SK-N-MC (cell line): Measurements from ENCODE around the gene FOXI2.

Experiments used
- DNase-seq: peaks from one replicate; pipeline ENCODE4 v3.0.0-alpha.2; 2011; ENCODE audit warnings: low read depth, low spot score
- H3K27ac ChIP-seq: fragments of 200-600 bp; sonication (generic); 2 replicates; pipeline ENCODE4 v1.5.1; 2016; ENCODE audit warnings: mixed run types
- H3K36me3 ChIP-seq: fragments of 200-600 bp; sonication (generic); 2 replicates; pipeline ENCODE4 v1.6.1; 2017; ENCODE audit warnings: antibody characterized with exemption, low read length, mixed read lengths; ENCODE audit not compliant: insufficient read depth
- H3K4me3 ChIP-seq: fragments of 200-600 bp; sonication (generic); 2 replicates; pipeline ENCODE4 v1.5.1; 2016
- H3K9ac ChIP-seq: fragments of 200-600 bp; sonication (generic); 2 replicates; pipeline ENCODE4 v1.8.0; 2017; ENCODE audit warnings: mixed run types, mixed read lengths; ENCODE audit not compliant: insufficient read length
- H3K9me3 ChIP-seq: fragments of 200-600 bp; sonication (generic); 2 replicates; pipeline ENCODE4 v1.6.1; 2017; ENCODE audit warnings: low read depth, mild to moderate bottlenecking, antibody characterized with exemption, low read length, moderate library complexity, mixed read lengths
- EZH2 ChIP-seq: fragments of 200-600 bp; sonication (generic); IDR thresholded peaks from one replicate; pipeline ENCODE4 v1.6.1; 2017; ENCODE audit warnings: antibody characterized with exemption
- FOXP2 ChIP-seq: optimal IDR thresholded peaks from 2 replicates; pipeline ENCODE3; 2011; ENCODE audit warnings: mild to moderate bottlenecking, moderate library complexity; ENCODE audit not compliant: insufficient read depth; ENCODE audit errors: extremely low read length, control extremely low read depth
- POLR2AphosphoS5 ChIP-seq: IDR thresholded peaks from 2 replicates; pipeline ENCODE4 v1.6.1; 2012; ENCODE audit warnings: mild to moderate bottlenecking, low read depth, low read length, borderline replicate concordance

FOXI2 gene

GRCh38 chr10:127759276-127759675, 22.3 kb downstream of the FOXI2 start:
- H3K9ac ChIP-seq: no peak overlapping the region
- H3K36me3 ChIP-seq: no peaks in the 10 kb centered on the region
- H3K27ac ChIP-seq: no peak overlapping the region
- H3K9me3 ChIP-seq: no peaks in the 10 kb centered on the region
- no peak for DNase-seq
- H3K4me3 ChIP-seq: no peak overlapping the region
- TF ChIP-seq FOXP2 (no peak), EZH2 (no peak), POLR2AphosphoS5 (no peak)

- no peak for DNase-seq
- no peak overlapping the region for H3K27ac ChIP-seq
- H3K9ac ChIP-seq: no peak overlapping the region
- no peak for TF ChIP-seq FOXP2
- no peak for TF ChIP-seq POLR2AphosphoS5
- TF ChIP-seq EZH2: no peak
- H3K9me3 ChIP-seq: no peaks in the 10 kb centered on the region
- no peak overlapping the region for H3K4me3 ChIP-seq
- H3K36me3 ChIP-seq: no peaks in the 10 kb centered on the region
These were observed 25.9 kb downstream of the FOXI2 start for GRCh38 chr10:127762925-127763324.

- H3K9me3 ChIP-seq: no peaks in the 10 kb centered on the region
- H3K36me3 ChIP-seq: no peaks in the 10 kb centered on the region
- no peak for TF ChIP-seq POLR2AphosphoS5
- TF ChIP-seq EZH2: no peak
- TF ChIP-seq FOXP2: no peak
- DNase-seq: no peak
- H3K27ac ChIP-seq: no peak overlapping the region
- no peak overlapping the region for H3K4me3 ChIP-seq
- H3K9ac ChIP-seq: no peak overlapping the region
These were observed 38.0 kb downstream of the FOXI2 start for GRCh38 chr10:127774766-127775559.

GRCh38 chr10:127776816-127777215, 39.8 kb downstream of the FOXI2 start:
- no peak overlapping the region for H3K4me3 ChIP-seq
- no peaks in the 10 kb centered on the region for H3K9me3 ChIP-seq
- TF ChIP-seq POLR2AphosphoS5: no peak
- TF ChIP-seq FOXP2: no peak
- no peak for TF ChIP-seq EZH2
- no peaks in the 10 kb centered on the region for H3K36me3 ChIP-seq
- DNase-seq: no peak
- no peak overlapping the region for H3K9ac ChIP-seq
- H3K27ac ChIP-seq: no peak overlapping the region

- H3K27ac ChIP-seq: no peak overlapping the region
- H3K9me3 ChIP-seq: no peaks in the 10 kb centered on the region
- H3K9ac ChIP-seq: no peak overlapping the region
- H3K4me3 ChIP-seq: no peak overlapping the region
- no peak for DNase-seq
- no peaks in the 10 kb centered on the region for H3K36me3 ChIP-seq
- TF ChIP-seq EZH2: no peak
- no peak for TF ChIP-seq FOXP2
- TF ChIP-seq POLR2AphosphoS5: no peak
These were observed 44.4 kb downstream of the FOXI2 start for GRCh38 chr10:127781412-127781811.

- no peak overlapping the region for H3K9ac ChIP-seq
These were observed 50.9 kb downstream of the FOXI2 start for GRCh38 chr10:127787873-127788272.

GRCh38 chr10:127790066-127790624, 53.2 kb downstream of the FOXI2 start:
- no peak for TF ChIP-seq POLR2AphosphoS5
- no peak for TF ChIP-seq EZH2
- TF ChIP-seq FOXP2: no peak
- H3K9ac ChIP-seq: no peak overlapping the region
- H3K4me3 ChIP-seq: no peak overlapping the region
- H3K36me3 ChIP-seq: no peaks in the 10 kb centered on the region
- no peak overlapping the region for H3K27ac ChIP-seq
- no peaks in the 10 kb centered on the region for H3K9me3 ChIP-seq
- DNase-seq: no peak

More at GRCh38 chr10:127787873-127788272, 50.9 kb downstream of the FOXI2 start:
- Histone ChIP-seq H3K27ac (no peak overlapping the region), H3K9me3 (no peaks in the 10 kb centered on the region), H3K4me3 (no peak overlapping the region), H3K36me3 (no peaks in the 10 kb centered on the region)
- TF ChIP-seq FOXP2: no peak
- TF ChIP-seq EZH2: no peak
- TF ChIP-seq POLR2AphosphoS5: no peak
- no peak for DNase-seq
